Activated CD8-positive, alpha-beta memory T cell treated with anti-CD3 and anti-CD28 coated beads for 48 hours (primary cell): Measurements from ENCODE around the gene GSTM2.

Experiments
- DNase-seq, 3 experiments: peaks; one replicate each; pipeline ENCODE4 v3.0.0-alpha.2; 2020; ENCODE audit warnings: low read depth in 2 of 3, low spot score in 2 of 3

The GSTM2 gene

GRCh38 chr1:109712321-109712864 is 44.5 kb downstream of the GSTM2 start:
- no peak for DNase-seq

GRCh38 chr1:109713636-109714035 is 45.8 kb downstream of the GSTM2 start:
- DNase-seq: no peak

- DNase-seq: no peak
Measured at GRCh38 chr1:109714661-109715372, 47.0 kb downstream of the GSTM2 start.

GRCh38 chr1:109716121-109716520 is 48.3 kb downstream of the GSTM2 start:
- DNase-seq: no peak

- no peak for DNase-seq
Measured at GRCh38 chr1:109716570-109717090, 48.8 kb downstream of the GSTM2 start.

GRCh38 chr1:109717729-109718128 is 49.9 kb downstream of the GSTM2 start:
- no peak for DNase-seq

- DNase-seq: no peak
Measured at GRCh38 chr1:109718495-109718894, 50.6 kb downstream of the GSTM2 start.

GRCh38 chr1:109719337-109719837 is 51.5 kb downstream of the GSTM2 start:
- DNase-seq: no peak

GRCh38 chr1:109721042-109721441 is 53.2 kb downstream of the GSTM2 start:
- DNase-seq: no peak

- DNase-seq: no peak
Measured at GRCh38 chr1:109721971-109722370, 54.1 kb downstream of the GSTM2 start.

GRCh38 chr1:109722908-109723691 is 55.2 kb downstream of the GSTM2 start:
- DNase-seq: no peak
